HG03095 (cell line): Measurements from ENCODE around the gene DHRSX.
"Not testable (repeated sequence)": the region's sequence is repeated elsewhere in the genome, so short reads cannot be mapped to it uniquely, and the experiment has no call there.

Source experiments
- ATAC-seq: cut with Tn5 transposase; IDR thresholded peaks from one replicate; pipeline ENCODE4 v1.9.1; 2021; ENCODE audit warnings: moderate library complexity; ENCODE audit not compliant: unreplicated experiment

The DHRSX gene

DNA sequence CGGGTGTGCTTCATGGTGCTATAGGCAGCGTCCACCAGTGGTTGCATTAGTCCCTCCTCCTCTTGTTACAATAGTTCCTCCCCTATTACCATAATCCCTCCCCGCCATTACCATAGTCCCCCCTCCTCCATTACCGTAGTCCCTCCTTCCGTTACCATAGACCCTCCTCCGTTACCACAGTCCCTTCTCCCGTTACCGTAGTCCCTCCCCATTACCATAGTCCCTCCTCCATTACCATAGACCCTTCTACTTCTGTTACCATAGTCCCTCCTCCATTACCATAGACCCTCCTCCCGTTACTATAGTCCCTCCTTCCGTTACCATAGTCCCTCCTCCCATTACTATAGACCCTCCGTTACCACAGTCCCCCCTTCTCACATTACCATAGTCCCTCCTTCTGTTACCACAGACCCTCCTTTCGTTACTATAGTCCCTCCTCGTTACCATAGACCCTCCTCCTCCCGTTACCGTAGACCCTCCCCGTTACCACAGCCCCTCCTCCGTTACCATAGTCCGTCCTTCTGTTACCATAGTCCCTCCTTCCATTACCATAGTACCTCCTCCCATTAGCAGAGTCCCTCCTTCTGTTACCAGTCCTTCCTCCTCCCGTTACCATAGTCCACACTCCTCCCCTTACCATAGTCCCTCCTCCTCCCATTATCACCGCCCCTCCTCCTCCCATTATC, 129.6 kb downstream of the DHRSX start:
- ATAC-seq = no peak

- ATAC-seq = no peak
Observed at GRCh38 chrX:2370456-2370855, 130.3 kb downstream of the DHRSX start.

- no peak for ATAC-seq
Observed at GRCh38 chrX:2369206-2369605, 131.6 kb downstream of the DHRSX start.

DNA sequence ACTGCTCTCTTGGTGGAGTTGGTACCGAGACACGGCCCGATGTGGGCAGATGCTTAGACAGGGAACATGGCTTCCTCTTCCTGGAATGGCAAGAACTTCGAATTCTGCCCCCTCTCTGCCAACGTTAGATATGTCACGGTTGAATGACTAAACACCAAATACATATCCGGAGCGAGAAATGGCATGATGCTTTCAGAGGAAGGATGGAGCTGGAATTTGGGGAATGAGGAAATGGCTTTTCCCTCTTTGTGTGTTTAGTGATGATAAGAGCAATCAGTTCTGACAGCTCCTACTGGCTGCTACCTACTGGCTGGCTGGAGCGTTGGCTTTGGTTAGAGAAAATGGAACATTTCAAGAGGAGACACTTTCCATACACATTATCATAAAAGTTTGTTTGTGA, 140.0 kb downstream of the DHRSX start:
- ATAC-seq = no peak

GRCh38 chrX:2359522-2359921, 141.3 kb downstream of the DHRSX start:
- ATAC-seq = not testable (repeated sequence)

GRCh38 chrX:2351999-2352995, 148.5 kb downstream of the DHRSX start:
- no peak for ATAC-seq

- ATAC-seq = no peak
Observed at GRCh38 chrX:2351321-2351720, 149.5 kb downstream of the DHRSX start.

DNA sequence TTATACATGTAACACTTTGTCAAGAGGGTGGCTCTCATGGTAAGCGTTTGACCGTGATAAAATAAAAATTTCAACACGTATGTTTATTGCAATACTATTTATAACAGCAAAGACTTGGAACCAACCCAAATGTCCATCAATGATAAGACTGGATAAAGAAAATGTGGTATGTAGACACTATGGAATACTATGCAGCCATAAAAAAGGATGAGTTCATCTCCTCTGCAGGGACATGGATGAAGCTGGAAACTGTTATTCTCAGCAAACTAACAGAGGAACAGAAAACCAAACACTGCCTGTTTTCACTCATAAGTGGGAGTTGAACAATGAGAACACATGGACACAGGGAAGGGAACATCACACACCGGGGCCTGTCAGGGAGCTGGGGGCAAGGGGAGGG, 150.1 kb downstream of the DHRSX start:
- not testable (repeated sequence) for ATAC-seq

DNA sequence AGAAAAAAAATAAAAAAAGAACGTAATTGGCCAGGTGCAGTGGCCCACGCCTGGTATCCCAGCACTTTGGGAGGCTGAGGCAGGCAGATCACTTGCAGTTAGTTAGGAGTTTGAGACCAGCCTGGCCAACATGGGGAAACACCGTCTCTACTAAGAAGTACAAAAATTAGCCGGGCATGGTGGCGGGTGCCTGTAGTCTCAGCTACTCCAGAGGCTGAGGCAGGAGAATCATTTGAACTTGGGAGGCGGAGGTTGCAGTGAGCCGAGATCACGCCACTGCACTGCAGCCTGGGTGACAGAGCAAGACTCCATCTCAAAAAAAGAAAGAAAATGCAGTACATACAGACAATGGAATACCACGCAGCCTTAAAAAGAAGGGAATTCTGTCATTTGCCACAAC, 150.7 kb downstream of the DHRSX start:
- ATAC-seq = not testable (repeated sequence)

- ATAC-seq = no peak
Observed at GRCh38 chrX:2348211-2348610, 152.6 kb downstream of the DHRSX start.

DNA sequence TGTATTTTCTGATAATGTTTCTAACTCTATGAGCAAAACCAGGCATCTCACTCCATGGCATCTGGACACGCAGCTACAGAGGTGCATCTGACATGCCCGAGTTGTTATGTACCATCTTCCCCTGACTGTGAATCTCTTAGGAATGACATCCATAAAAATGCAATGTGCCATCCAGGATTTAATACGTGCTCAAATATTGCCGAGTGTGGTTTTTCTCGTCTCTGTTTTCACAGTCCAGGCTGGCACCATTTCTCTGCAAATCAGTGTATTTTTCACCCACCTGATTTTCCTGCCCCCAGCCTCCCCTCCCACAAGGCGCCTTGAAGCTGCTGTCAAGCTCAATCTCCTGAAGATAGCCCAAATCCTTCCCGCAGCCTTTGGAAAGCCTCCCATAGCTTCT, 154.6 kb downstream of the DHRSX start:
- no peak for ATAC-seq

DNA sequence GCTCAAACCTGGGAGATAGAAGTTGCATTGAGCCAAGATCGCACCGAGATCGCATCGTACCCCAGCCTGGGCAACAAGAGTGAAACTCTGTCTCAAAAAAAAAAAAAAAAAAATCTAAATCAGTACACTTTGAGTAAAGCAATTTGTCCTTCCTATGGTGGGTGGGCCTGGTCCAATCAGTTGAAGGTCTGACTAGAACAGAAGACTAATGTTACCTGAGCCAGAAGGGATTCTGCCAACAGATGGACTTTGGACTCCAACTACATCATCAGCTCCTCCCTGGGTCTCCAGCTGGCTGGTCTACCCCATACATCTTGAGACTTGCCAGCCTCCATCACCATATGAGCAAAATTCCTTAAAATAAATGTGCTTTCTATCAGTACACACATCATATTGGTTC, 155.2 kb downstream of the DHRSX start:
- ATAC-seq = no peak

DNA sequence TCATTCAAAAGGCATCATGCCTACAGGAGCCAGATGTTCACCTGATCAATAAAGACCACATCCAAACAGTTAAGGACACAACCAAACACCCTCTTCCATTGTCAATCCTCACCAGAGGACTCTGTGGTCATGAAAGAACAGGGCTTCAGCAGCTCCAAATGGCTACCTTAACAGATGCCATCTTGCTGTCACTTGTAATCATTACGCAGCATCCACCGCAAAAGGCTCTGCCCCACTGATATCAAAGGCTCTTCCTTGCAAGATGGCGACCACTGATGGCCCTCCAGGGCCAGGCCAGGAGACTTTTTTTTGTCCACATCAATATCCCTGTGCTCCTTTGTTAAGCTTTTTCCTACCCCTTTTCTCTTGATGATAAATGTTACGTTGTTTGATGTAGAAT, 157.4 kb downstream of the DHRSX start:
- no peak for ATAC-seq

DNA sequence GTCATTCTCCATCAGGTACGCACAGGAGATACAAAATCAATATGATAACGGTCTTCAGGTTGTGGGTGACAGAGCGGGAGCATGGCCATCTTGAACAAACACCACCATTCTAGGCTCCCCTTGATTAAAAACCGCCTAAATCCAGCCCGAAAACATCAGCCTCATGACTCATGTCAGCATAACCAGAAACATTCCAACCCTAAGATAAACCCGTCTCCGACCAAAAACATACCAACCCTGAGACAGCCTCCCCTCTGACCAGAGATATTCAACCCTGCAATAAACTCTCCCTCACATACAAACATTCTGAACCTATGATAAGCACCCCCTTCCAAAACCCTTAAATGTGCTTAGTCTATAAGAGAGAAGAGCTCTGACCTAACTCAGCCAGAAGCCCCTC, 157.9 kb downstream of the DHRSX start:
- no peak for ATAC-seq

DNA sequence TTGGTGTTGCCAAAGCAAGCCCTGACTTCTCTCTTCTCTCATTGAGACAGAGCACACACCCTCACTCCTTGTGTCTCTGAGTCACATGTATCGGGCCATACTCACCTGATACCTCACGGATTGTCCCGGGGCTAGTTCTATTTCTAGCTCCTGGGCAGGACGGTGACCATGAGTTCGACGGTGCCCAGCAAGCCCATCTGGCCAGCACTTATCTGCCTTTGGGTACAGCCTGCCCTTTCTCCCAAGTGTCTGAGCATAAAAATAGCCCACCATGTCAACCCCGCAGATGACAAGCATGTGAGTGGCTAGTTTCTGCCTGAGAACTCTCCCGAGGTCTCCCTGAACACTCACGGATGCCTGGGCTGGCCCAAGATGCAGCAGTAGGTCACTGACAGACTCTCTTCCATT, 158.5 kb downstream of the DHRSX start:
- ATAC-seq = no peak

- ATAC-seq = no peak
Observed at GRCh38 chrX:2340991-2341390, 159.8 kb downstream of the DHRSX start.

- no peak for ATAC-seq
Observed at GRCh38 chrX:2336181-2336580, 164.6 kb downstream of the DHRSX start.

DNA sequence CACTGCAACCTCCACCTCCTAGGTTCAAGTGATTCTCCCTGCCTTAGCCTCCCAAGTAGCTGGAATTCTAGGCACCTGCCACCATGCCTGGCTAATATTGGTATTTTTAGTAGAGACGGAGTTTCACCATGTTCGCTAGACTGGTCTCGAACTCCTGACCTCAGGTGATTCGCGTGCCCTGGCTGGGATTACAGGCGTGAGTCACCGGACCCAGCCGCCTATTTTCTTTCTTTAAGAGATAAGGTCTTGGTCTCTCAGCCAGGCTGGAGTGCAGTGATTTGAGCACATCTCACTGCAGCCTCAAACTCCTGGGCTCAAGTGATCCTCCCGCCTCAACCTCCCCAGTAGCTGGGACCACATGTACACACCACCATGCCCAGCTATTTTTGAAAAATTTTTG, 166.5 kb downstream of the DHRSX start:
- no peak for ATAC-seq

DNA sequence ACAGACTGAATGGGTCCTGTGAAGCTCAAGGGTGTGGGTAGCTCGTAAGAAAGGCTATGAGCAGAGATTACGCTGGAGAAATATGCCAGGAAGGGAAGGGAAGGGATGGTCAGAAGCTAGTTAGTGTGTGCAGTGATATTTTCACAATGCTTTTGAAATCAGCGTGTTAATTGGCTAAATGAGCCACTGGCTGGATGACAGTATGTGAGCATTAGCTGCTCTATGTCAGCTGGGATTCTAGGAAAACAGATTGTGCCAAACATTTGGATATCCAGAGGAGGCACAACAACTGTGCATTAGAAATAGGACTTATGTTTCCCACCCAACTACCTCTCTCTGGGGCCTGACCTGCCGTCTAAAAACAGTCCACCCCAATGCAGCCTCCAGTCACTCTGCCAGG, 168.5 kb downstream of the DHRSX start:
- ATAC-seq = no peak

DNA sequence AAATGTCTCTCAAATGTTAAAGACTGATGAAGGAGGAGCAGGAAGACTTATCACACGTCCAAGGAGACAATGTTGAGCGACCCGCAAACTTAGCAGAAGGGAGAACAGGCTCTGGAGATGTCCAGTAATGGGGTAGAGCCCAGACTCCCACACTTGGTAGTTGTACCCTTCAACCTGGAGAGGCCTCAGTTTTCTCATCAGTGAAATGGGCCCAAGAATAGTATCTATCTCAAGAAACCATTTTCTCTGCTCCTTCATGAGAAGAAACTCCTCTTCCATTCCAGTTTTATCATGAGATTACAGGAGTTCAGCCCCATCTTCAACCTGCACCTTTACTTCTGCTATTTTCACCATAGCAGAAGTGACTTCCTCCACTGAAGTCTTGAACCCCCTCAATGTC, 169.9 kb downstream of the DHRSX start:
- ATAC-seq = no peak

GRCh38 chrX:2330487-2330886, 170.3 kb downstream of the DHRSX start:
- ATAC-seq = no peak

- no peak for ATAC-seq
Observed at GRCh38 chrX:2327423-2327822, 173.4 kb downstream of the DHRSX start.
